HL-60 (cell line): ENCODE measurements around the gene TFF3.

ENCODE experiments used
- CTCF ChIP-seq: IDR thresholded peaks from one replicate; pipeline ENCODE4 v1.5.1; 2011; ENCODE audit warnings: low read length, control low read depth, inconsistent platforms; ENCODE audit not compliant: insufficient read depth
- POLR2AphosphoS5 ChIP-seq: IDR thresholded peaks from 2 replicates; pipeline ENCODE4 v1.6.1; 2012; ENCODE audit warnings: low read depth
- TF ChIP-seq, protein P1 (sequence below): IDR thresholded peaks from 2 replicates; pipeline ENCODE4 v1.6.1; 2012; ENCODE audit warnings: low read depth; ENCODE audit not compliant: insufficient replicate concordance

DNA sequence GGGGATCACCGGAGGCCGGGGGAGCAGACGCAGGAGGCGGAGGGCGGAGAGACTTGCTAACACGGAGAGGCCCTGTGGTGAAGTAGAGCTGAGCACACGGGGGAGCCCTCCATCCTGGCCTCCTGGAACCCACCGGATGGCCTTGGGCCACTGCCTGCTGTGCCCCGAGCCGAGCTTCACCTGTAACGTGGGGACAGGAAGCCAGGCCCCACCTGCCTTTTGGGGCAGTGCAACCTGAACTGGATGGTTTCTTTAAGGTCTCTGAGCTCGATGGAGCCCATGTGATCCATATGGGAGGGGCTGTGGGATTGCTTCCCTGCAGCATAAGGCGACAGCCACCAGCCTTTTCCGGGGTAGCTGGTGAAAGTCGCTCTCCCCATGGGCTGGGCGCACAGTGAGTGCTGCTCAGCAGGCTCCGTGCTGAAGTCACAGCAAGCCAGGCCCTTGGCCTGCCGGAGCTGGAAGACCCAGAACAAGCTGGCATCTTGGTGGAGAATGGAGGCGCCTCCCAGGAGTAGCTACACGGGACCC is 35.8 kb downstream of the TFF3 start:
- TF ChIP-seq CTCF: no peak
- TF ChIP-seq POLR2AphosphoS5: no peak
- TF ChIP-seq, protein P1, sequence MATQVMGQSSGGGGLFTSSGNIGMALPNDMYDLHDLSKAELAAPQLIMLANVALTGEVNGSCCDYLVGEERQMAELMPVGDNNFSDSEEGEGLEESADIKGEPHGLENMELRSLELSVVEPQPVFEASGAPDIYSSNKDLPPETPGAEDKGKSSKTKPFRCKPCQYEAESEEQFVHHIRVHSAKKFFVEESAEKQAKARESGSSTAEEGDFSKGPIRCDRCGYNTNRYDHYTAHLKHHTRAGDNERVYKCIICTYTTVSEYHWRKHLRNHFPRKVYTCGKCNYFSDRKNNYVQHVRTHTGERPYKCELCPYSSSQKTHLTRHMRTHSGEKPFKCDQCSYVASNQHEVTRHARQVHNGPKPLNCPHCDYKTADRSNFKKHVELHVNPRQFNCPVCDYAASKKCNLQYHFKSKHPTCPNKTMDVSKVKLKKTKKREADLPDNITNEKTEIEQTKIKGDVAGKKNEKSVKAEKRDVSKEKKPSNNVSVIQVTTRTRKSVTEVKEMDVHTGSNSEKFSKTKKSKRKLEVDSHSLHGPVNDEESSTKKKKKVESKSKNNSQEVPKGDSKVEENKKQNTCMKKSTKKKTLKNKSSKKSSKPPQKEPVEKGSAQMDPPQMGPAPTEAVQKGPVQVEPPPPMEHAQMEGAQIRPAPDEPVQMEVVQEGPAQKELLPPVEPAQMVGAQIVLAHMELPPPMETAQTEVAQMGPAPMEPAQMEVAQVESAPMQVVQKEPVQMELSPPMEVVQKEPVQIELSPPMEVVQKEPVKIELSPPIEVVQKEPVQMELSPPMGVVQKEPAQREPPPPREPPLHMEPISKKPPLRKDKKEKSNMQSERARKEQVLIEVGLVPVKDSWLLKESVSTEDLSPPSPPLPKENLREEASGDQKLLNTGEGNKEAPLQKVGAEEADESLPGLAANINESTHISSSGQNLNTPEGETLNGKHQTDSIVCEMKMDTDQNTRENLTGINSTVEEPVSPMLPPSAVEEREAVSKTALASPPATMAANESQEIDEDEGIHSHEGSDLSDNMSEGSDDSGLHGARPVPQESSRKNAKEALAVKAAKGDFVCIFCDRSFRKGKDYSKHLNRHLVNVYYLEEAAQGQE: no peak
